HG03571 (cell line): ENCODE data around the gene TULP4.
"Not testable (repeated sequence)": the region's sequence is repeated elsewhere in the genome, so short reads cannot be mapped to it uniquely, and the experiment has no call there.

Experiments used
- ATAC-seq: cut with Tn5 transposase; IDR thresholded peaks from one replicate; pipeline ENCODE4 v1.9.1; 2021; ENCODE audit not compliant: unreplicated experiment

TULP4 gene

GRCh38 chr6:158293122-158293521 is 19.1 kb upstream of the TULP4 start:
- no peak for ATAC-seq

- ATAC-seq = not testable (repeated sequence)
Observed at GRCh38 chr6:158295976-158296853, 16.1 kb upstream of the TULP4 start.

DNA sequence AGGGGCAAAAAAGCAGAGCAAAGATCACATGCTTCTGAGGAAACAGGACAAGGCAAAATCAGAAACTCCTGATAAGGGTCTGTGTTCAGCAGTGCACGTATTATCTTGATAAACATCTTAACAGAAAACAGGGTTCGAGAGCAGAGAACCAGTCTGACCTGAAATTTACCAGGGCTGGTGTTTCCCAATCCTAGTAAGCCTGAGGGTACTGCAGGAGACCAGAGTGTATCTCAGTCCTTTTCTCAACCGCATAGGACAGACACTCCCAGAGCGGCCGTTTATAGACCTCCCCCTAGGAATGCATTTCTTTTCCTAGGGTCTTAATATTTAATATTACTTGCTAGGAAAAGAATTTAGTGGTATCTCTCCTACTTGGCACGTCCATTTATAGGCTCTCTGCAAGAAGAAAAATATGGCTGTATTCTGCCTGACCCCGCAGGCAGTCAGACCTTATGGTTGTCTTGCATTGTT is 15.4 kb upstream of the TULP4 start:
- ATAC-seq = not testable (repeated sequence)

DNA sequence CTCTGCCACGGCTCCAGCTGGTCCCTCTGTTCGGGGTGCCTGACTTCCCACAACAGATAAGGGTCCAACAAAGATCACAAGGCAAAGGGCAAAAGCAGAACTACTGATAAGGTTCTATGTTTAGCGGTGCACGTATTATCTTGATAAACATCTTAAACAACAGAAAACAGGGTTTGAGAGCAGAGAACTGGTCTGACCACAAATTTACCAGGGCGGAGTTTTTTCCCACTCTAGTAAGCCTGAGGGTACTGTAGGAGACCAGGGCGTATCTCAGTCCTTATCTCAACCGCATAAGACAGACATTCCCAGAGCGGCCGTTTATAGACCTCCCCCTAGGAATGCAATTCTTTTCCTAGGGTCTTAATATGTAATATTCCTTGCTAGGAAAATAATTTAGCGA is 14.6 kb upstream of the TULP4 start:
- ATAC-seq = not testable (repeated sequence)

DNA sequence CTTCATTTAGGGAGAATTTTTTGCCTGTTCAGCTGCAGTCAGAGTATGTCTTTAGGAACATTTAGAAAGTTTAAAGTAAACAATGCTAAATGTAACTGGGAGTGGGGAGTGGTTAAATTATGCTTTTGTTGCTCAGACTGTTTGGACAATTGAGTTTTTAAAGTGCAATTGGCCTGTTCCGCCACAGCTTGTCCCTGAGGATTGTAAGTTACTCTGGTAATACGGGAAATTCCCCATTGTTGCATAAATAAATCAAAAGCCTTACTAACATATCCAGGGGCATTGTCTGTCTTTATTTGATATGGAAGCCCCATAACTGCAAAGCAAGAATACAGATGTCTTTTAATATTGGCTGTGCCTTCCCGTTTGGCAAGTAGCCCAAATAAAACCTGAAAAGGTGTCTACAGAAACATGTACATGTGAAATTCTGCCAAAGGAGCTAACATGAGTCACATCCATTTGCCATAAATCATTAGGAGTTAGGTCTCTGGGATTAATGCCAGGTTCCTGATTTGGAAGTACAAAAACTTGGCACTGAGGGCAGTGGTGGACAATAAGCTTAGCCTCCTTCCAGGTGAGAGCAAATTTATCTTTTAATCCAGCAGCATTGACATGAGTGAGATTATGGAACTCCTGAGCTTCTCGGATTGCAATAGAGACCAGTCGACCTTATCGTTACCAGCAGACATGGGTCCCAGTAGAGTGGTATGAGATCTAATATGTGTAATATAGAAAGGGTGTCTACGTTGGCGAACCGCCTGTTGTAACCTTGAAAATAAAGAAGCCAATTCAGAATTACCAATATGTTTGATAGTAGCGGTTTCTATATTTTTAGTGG is 11.7 kb upstream of the TULP4 start:
- ATAC-seq = not testable (repeated sequence)

DNA sequence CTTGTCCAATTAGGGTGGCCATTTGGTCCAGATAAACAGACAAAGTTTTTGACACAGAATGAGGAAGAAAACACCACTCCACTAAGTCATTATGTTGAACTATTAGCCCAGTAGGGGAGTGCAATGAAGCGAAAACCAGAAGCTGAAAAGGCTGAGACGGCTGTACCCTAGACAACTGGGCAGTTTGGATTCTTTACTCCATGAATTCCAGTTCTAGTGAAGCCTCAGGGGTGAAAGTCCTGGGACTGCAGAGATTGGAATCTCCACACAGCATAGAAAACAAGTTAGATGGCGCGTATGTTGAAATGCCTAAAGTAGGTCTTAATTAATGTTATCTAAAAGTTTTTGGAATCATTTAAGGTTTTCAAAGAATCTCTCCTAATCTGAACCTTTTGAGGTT is 10.7 kb upstream of the TULP4 start:
- not testable (repeated sequence) for ATAC-seq

DNA sequence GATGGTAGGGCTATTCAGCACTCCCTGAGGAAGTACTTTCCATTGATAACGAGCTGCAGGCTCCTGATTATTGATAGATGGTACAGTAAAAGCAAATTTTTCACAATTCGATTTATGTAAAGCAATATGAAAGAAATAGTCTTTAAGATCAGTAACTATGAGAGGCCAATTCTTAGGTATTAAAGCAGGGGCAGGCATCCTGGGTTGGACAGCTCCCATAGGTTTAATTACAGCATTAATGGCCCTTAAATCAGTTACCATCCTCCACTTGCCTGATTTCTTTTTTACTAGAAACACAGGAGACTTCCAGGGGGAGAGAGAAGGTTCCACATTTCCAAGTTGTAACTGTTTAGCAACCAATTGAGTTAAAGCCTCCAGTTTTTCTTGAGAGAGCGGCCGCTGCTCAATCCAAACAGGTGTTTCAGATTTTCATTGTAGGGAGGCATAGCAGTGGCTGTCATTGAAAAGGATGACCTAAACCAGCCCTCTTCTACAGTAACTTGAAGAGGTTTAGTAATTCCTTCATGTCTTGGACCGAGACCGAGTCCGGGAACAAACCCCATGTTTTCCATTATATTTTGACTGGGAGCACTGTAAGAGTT is 10.0 kb upstream of the TULP4 start:
- ATAC-seq = not testable (repeated sequence)

- no peak for ATAC-seq
Observed at GRCh38 chr6:158303210-158303731, 9.0 kb upstream of the TULP4 start.

- ATAC-seq = no peak
Observed at GRCh38 chr6:158304254-158304653, 8.0 kb upstream of the TULP4 start.

- ATAC-seq = no peak
Observed at GRCh38 chr6:158309814-158310213, 2.5 kb upstream of the TULP4 start.

- ATAC-seq = no peak
Observed at GRCh38 chr6:158311193-158311592, 1.1 kb upstream of the TULP4 start.

DNA sequence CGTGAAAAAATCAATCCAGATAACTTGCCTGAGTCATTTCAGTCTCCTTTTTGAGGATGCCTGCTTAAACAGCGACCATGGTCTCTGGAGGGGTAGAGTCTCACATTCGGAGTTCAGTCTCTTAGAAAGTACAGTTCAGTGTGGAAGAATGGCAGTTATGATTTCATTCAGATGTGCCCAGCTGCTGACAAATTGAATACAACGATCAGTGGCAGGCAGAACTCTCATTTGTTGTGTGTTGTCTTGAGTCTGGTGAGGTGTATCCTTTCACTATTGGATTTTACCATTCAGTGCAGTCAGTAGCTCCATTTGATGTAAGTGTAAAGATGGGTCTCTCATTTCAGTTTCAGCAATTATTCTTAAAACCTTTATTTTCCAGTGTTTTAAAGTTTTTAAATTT is 639 bp upstream of the TULP4 start:
- no peak for ATAC-seq

DNA sequence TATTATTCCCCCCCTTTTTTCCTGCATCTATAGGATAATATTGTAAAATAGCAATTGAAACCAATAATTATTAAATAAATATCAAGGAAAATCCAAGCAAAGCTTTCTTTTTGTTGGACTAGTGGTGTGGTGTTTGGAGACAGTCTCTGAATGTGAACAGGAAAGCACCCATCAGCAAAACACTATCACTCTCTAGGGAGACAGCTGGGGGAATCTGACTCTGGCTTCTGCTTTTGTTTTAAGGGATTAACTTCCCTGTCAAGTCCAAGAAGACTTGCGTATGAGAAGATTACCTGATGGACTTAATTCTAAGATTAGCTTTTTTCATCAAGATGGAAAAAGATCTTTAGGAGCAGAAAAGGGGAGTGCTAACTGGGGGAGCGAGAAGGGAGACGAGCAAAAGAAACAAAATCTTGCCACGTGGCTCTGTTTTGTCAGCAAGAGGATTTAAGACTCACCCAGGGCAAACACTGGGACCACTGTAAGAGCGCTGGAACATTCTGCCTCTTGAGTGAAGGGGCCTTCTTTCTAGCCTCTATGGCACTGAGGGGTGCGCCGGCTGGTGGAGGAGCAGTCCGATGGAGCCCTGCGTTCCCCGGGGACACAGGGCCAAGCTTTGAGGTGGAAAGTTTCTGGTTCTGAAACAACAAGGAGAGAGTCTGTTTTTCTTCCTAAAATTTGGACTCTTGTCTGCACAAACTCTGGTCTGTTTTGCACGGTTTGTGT is 570 bp downstream of the TULP4 start:
- ATAC-seq = no peak

- no peak for ATAC-seq
Observed at GRCh38 chr6:158313989-158314388, 1.7 kb downstream of the TULP4 start.

GRCh38 chr6:158314737-158315136 is 2.5 kb downstream of the TULP4 start:
- no peak for ATAC-seq

- no peak for ATAC-seq
Observed at GRCh38 chr6:158316022-158316421, 3.8 kb downstream of the TULP4 start.

DNA sequence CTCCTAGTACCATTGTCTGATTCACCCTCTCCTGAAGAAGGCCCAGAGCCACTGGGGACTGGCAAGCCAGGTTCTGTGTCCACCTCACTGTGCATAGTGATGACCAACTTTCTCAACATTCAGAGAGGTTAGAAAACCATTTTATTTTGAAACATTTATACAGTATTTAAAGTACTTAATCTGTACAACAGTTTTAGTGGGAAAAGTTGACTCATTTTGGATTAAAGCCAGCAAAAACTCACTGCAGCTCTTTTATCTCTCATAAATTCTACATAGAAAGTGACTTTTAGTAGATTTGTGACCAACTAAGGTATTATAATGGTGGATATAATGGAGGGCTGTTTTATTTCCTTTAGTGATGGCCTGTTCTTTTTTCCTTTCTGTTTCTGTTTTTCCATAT is 9.7 kb downstream of the TULP4 start:
- no peak for ATAC-seq

GRCh38 chr6:158322400-158322723 is 10.1 kb downstream of the TULP4 start:
- ATAC-seq = no peak

GRCh38 chr6:158322724-158323560 is 10.7 kb downstream of the TULP4 start:
- ATAC-seq = peak; percentile 69

DNA sequence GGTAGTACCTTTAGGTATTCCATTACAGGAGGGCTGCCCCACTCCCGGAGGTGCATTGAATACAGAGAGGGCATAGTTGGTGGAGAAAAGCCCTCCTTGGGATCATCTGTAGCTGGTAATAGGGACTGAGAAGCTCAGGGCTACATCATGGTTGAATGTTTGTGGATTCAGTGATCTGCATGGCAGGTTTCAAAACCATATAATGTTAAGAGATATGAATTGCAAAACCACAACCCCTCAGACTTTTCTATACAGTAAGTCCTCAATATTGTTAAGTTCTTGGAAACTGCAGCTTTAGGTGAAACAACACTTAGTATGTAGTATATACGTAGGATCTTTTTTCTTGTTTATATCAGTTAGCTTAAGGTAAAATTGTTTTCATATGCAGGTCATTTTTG is 11.3 kb downstream of the TULP4 start:
- ATAC-seq = peak; percentile 34
